Upper lobe of left lung (tissue), 4 donors: Measurements from ENCODE around the gene MGST2.

Source experiments
- CTCF ChIP-seq, 6 experiments: fragments of 450-650 bp in 4 of 6; fragments of 200-600 bp in 2 of 6; sonication (generic) in 2 of 6; IDR thresholded peaks; one replicate each; pipeline ENCODE4 v1.5.1; 2016 to 2019; ENCODE audit warnings: antibody characterized with exemption in 6 of 6
- EP300 ChIP-seq, 4 donors: sonication (generic); formaldehyde crosslinking; IDR thresholded peaks; one replicate each; pipeline ENCODE4 v1.5.1; 2017; ENCODE audit warnings: antibody characterized with exemption in 4 of 4, control low read depth in 2 of 4
- POLR2A ChIP-seq, 4 donors: fragments of 450-650 bp; IDR thresholded peaks; one replicate each; pipeline ENCODE4 v1.5.1; 2016 to 2017; ENCODE audit warnings: antibody characterized with exemption in 4 of 4, mild to moderate bottlenecking in 2 of 4
- POLR2AphosphoS5 ChIP-seq, 2 donors: sonication (generic); formaldehyde crosslinking; IDR thresholded peaks; one replicate each; pipeline ENCODE4 v1.5.1; 2017; ENCODE audit warnings: antibody characterized with exemption in 2 of 2

DNA sequence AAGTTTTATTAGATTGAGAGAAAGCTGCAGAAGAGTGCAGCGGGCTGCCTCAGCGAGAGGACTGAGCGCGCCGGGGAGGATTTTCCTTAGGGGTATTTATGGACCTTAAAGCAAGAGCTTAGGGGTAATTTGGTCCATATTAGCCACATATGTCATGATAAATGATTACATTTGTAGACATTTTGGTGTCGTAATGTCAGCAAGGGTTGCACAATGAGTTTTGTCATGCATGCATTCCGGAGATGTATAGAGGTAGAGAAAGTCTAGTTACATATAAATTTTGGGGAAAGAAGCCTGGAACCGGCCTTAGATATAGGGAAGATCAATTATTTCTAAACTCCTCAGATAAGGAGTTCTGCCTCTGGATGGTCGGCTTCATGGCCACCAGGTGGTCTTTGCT, 10.0 kb downstream of the MGST2 start:
- TF ChIP-seq EP300 (IDR thresholded peaks at IDR 0.05) (no peak), CTCF (IDR thresholded peaks at IDR 0.05) (no peak), POLR2AphosphoS5 (IDR thresholded peaks at IDR 0.05) (no peak), POLR2A (IDR thresholded peaks at IDR 0.05) (no peak)
